A549 (cell line): ENCODE measurements around the gene RABGAP1L.

ENCODE experiments used
- BHLHE40 ChIP-seq: IDR thresholded peaks from 2 replicates; pipeline ENCODE4 v1.6.1; 2012; ENCODE audit warnings: low read depth, low read length, inconsistent platforms
- MYC ChIP-seq: IDR thresholded peaks from 2 replicates; pipeline ENCODE4 v1.6.1; 2012; ENCODE audit warnings: mild to moderate bottlenecking, inconsistent platforms, low read length, improper control_type of control experiment, borderline replicate concordance
- NPAS2 ChIP-seq: fragments of 250-450 bp; sonication (Bioruptor Pico); IDR thresholded peaks from 2 replicates; pipeline ENCODE4 v1.8.0; 2022; ENCODE audit warnings: mild to moderate bottlenecking, moderate library complexity, borderline replicate concordance
- TF ChIP-seq, protein P1 (sequence below): IDR thresholded peaks from 2 replicates; pipeline ENCODE4 v1.6.1; 2012
- TF ChIP-seq, protein P2 (sequence below): fragments of >200 bp; sonication (Bioruptor Twin); formaldehyde crosslinking; IDR thresholded peaks from 3 replicates; pipeline ENCODE4 v1.5.1; 2016
- TF ChIP-seq, protein P3 (sequence below): fragments of 250-450 bp; sonication (Bioruptor Pico); IDR thresholded peaks from 2 replicates; pipeline ENCODE4 v1.5.0; 2021; ENCODE audit warnings: mild to moderate bottlenecking, moderate library complexity, borderline replicate concordance

DNA sequence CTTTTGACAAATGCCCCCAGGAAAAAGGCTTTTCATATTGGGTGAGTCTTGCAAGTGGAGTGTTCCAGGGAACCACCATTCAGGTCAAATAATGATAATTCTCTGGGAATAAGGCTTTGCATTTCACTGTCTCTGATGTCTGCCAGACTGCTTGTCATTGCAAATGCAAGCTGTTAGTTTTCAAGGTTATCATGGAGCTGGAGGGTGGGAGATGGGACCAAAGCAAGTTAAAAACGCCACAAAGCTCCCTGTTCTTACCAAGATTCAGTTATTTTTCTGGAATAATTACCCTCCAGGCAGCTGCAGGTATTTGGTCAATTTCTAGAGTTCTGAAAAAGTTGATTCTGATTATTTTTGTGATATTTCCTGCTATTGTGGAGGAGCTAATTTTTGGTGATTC is 498.6 kb downstream of the RABGAP1L start:
- TF ChIP-seq, protein P1, sequence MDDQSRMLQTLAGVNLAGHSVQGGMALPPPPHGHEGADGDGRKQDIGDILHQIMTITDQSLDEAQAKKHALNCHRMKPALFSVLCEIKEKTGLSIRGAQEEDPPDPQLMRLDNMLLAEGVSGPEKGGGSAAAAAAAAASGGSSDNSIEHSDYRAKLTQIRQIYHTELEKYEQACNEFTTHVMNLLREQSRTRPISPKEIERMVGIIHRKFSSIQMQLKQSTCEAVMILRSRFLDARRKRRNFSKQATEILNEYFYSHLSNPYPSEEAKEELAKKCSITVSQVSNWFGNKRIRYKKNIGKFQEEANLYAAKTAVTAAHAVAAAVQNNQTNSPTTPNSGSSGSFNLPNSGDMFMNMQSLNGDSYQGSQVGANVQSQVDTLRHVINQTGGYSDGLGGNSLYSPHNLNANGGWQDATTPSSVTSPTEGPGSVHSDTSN, result no peak
- TF ChIP-seq, protein P2, sequence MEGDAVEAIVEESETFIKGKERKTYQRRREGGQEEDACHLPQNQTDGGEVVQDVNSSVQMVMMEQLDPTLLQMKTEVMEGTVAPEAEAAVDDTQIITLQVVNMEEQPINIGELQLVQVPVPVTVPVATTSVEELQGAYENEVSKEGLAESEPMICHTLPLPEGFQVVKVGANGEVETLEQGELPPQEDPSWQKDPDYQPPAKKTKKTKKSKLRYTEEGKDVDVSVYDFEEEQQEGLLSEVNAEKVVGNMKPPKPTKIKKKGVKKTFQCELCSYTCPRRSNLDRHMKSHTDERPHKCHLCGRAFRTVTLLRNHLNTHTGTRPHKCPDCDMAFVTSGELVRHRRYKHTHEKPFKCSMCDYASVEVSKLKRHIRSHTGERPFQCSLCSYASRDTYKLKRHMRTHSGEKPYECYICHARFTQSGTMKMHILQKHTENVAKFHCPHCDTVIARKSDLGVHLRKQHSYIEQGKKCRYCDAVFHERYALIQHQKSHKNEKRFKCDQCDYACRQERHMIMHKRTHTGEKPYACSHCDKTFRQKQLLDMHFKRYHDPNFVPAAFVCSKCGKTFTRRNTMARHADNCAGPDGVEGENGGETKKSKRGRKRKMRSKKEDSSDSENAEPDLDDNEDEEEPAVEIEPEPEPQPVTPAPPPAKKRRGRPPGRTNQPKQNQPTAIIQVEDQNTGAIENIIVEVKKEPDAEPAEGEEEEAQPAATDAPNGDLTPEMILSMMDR, result no peak
- TF ChIP-seq NPAS2 (CRISPR knock-in tag) (no peak), BHLHE40 (no peak), MYC (no peak)
- TF ChIP-seq, protein P3, sequence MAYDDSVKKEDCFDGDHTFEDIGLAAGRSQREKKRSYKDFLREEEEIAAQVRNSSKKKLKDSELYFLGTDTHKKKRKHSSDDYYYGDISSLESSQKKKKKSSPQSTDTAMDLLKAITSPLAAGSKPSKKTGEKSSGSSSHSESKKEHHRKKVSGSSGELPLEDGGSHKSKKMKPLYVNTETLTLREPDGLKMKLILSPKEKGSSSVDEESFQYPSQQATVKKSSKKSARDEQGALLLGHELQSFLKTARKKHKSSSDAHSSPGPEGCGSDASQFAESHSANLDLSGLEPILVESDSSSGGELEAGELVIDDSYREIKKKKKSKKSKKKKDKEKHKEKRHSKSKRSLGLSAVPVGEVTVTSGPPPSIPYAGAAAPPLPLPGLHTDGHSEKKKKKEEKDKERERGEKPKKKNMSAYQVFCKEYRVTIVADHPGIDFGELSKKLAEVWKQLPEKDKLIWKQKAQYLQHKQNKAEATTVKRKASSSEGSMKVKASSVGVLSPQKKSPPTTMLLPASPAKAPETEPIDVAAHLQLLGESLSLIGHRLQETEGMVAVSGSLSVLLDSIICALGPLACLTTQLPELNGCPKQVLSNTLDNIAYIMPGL (CRISPR knock-in tag), result no peak
